A673 (cell line): ENCODE data around the gene DNMT3B. TPM values are rescaled to one million over a fixed set of nuclear protein-coding genes. Genes with fewer than 3 reads are reported as not detected.

Source experiments
- BruUV-seq: library from RNA; stranded (reverse); fragments of 400-500 nt; replicated peaks from 2 replicates; lab custom pipeline; 2021; lab: Mats Ljungman, UMichigan
- CTCF ChIA-PET: fragments of 300-600 bp; sonication (Branson Sonifier 250); formaldehyde crosslinking; loops from one replicate; lab custom pipeline; 2022; ENCODE audit warnings: antibody characterized with exemption; lab: Charles Lee
- POLR2A ChIA-PET: fragments of 300-600 bp; sonication (Branson Sonifier 250); formaldehyde crosslinking; loops from one replicate; lab custom pipeline; 2022; ENCODE audit warnings: antibody characterized with exemption; ENCODE audit not compliant: low non-redundant PET; lab: Charles Lee
- DNase-seq: peaks from one replicate; pipeline ENCODE4 v3.0.0-alpha.2; 2015; ENCODE audit warnings: low spot score
- H3K27ac ChIP-seq: fragments of 200-600 bp; sonication (generic); 2 replicates; pipeline ENCODE4 v1.5.1; 2016; ENCODE audit warnings: mixed run types, low read depth, mild to moderate bottlenecking, mixed read lengths, antibody characterized with exemption, low read length; ENCODE audit not compliant: poor library complexity, severe bottlenecking
- H3K27me3 ChIP-seq: fragments of 200-600 bp; sonication (generic); replicated peaks from 2 replicates; pipeline ENCODE4 v1.6.1; 2017; ENCODE audit warnings: mixed run types, low read depth, mild to moderate bottlenecking, mixed read lengths, antibody characterized with exemption, low read length; ENCODE audit not compliant: insufficient read depth, poor library complexity
- H3K36me3 ChIP-seq: fragments of 200-600 bp; sonication (generic); 2 replicates; pipeline ENCODE4 v1.6.1; 2016; ENCODE audit warnings: mixed run types, mild to moderate bottlenecking, mixed read lengths, antibody characterized with exemption, low read length; ENCODE audit not compliant: insufficient read depth, poor library complexity, severe bottlenecking
- H3K4me1 ChIP-seq: fragments of 200-600 bp; sonication (generic); 2 replicates; pipeline ENCODE4 v1.6.1; 2017; ENCODE audit warnings: mixed run types, mild to moderate bottlenecking, mixed read lengths, antibody characterized with exemption, low read length; ENCODE audit not compliant: insufficient read depth, poor library complexity, severe bottlenecking
- H3K4me3 ChIP-seq: fragments of 200-600 bp; sonication (generic); 2 replicates; pipeline ENCODE4 v1.5.1; 2016; ENCODE audit warnings: low read depth, mixed run types, mild to moderate bottlenecking, mixed read lengths, low read length; ENCODE audit not compliant: poor library complexity, severe bottlenecking
- H3K9me3 ChIP-seq: fragments of 200-600 bp; sonication (generic); 2 replicates; pipeline ENCODE4 v1.6.1; 2016; ENCODE audit warnings: mixed run types, low read depth, mild to moderate bottlenecking, mixed read lengths, antibody characterized with exemption, low read length; ENCODE audit not compliant: poor library complexity, severe bottlenecking
- EZH2 ChIP-seq: fragments of 200-600 bp; sonication (generic); IDR thresholded peaks from 2 replicates; pipeline ENCODE4 v1.6.1; 2017; ENCODE audit warnings: borderline replicate concordance, low read depth, mild to moderate bottlenecking, mixed read lengths, antibody characterized with exemption, low read length; ENCODE audit not compliant: poor library complexity, severe bottlenecking
- intact Hi-C: fragments of 100-400 bp; cut with micrococcal nuclease; formaldehyde crosslinking; loops from one replicate; pipeline ENCODE4 v1.10.0; 2022; ENCODE audit not compliant: unreplicated experiment
- total RNA-seq: library from RNA; stranded (reverse); gene quantifications from 2 replicates; pipeline ENCODE4 v1.2.3, GENCODE V29; 2021
- TF ChIP-seq, protein P1 (sequence below): fragments of 300-800, 200-600 bp; sonication (generic); conservative IDR thresholded peaks from 2 replicates; pipeline ENCODE4 v1.5.1; 2017; ENCODE audit warnings: low read depth, mild to moderate bottlenecking, antibody characterized with exemption, low read length, moderate library complexity, mixed read lengths

DNMT3B gene
- total RNA-seq, 1 experiment from 2014 or later, result 3.8 TPM

DNA sequence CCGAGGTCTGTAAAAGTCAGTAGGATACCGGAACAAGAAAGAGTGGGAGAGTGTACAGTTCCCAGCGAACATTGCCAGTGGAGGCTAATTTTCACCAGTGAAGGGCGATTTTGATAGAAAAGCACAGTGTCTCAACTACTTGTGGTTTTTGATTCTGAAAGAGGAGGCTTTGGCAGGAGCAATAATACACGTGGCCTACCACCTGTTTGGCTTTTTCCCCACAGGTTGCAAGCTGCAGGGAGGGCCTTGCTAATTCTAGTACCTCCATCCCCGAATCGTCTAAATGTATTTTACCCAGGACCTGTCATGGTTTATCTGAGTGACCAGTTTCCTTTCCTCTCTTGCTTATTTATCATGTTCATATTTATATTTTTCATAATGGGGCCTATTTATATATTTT, 93.2 kb downstream of the DNMT3B start:
- POLR2A ChIA-PET, result interaction anchor here (0.6 kb wide), 1 partner anchor 1036 kb away, joined by 7 read pairs; no protein-coding TSS in a partner anchor

DNA sequence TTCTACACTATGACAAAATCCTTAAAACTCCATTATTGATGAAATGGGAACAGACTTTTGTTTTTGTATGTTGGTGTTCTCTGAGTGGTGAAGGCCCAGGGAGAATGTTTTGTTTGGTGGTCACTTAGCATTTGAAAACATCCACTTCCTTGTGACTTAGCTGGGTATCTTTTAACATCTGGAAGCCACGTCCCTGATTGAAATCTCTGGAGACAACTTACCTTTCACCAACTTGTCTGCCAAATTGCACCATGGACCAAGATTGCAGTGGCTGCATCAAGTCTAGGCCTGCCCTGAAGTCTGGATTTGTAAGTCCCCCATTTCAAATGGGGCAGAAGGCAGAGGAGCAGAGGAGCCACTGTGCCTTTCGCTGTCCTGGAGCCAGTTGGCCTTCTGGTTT, 96.0 kb downstream of the DNMT3B start:
- BruUV-seq, result TSS peak; percentile 8
- no peak overlapping the region for H3K4me3 ChIP-seq
- DNase-seq, result no peak
- ChIA-PET POLR2A (no interaction called here), CTCF (no interaction called here)
- H3K36me3 ChIP-seq, result peaks cover 8% of the 10 kb centered on the region
- H3K4me1 ChIP-seq, result no peaks in the 10 kb centered on the region
- no peaks in the 10 kb centered on the region for H3K27me3 ChIP-seq
- H3K9me3 ChIP-seq, result no peaks in the 10 kb centered on the region
- intact Hi-C loops, result loop anchor here (5.0 kb wide), 1 partner anchor 36 kb away; no protein-coding TSS in a partner anchor
- TF ChIP-seq EZH2, result no peak
- TF ChIP-seq, protein P1, sequence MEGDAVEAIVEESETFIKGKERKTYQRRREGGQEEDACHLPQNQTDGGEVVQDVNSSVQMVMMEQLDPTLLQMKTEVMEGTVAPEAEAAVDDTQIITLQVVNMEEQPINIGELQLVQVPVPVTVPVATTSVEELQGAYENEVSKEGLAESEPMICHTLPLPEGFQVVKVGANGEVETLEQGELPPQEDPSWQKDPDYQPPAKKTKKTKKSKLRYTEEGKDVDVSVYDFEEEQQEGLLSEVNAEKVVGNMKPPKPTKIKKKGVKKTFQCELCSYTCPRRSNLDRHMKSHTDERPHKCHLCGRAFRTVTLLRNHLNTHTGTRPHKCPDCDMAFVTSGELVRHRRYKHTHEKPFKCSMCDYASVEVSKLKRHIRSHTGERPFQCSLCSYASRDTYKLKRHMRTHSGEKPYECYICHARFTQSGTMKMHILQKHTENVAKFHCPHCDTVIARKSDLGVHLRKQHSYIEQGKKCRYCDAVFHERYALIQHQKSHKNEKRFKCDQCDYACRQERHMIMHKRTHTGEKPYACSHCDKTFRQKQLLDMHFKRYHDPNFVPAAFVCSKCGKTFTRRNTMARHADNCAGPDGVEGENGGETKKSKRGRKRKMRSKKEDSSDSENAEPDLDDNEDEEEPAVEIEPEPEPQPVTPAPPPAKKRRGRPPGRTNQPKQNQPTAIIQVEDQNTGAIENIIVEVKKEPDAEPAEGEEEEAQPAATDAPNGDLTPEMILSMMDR, result no peak
- H3K27ac ChIP-seq, result no peak overlapping the region

More for the DNA sequence above, 93.2 kb downstream of the DNMT3B start:
- no peak overlapping the region for H3K27ac ChIP-seq
- H3K4me3 ChIP-seq, result no peak overlapping the region
- no peaks in the 10 kb centered on the region for H3K27me3 ChIP-seq
- intact Hi-C loops, result loop anchor here (5.0 kb wide), 1 partner anchor 33 kb away; no protein-coding TSS in a partner anchor
- H3K9me3 ChIP-seq, result no peaks in the 10 kb centered on the region
- H3K36me3 ChIP-seq, result peaks cover 18% of the 10 kb centered on the region
- no peak for TF ChIP-seq EZH2
- TF ChIP-seq, protein P1, result no peak
- no TSS peak for BruUV-seq
- CTCF ChIA-PET, result no interaction called here
- DNase-seq, result no peak
- no peaks in the 10 kb centered on the region for H3K4me1 ChIP-seq

Other genes with a start within 250 kb of the DNMT3B start
- 1.4 and 3.2 TPM in 2 replicates for gene NOL4L, start 177.1 kb upstream of the DNMT3B start, total RNA-seq
- gene C20orf203, start 88.4 kb upstream of the DNMT3B start, total RNA-seq, result not detected in 2 replicates
- gene COMMD7, start 18.9 kb upstream of the DNMT3B start, total RNA-seq, result 20.0 and 23.5 TPM in 2 replicates
- 183 and 201 TPM in 2 replicates for gene MAPRE1, start 57.6 kb downstream of the DNMT3B start, total RNA-seq
- gene EFCAB8, start 96.5 kb downstream of the DNMT3B start, total RNA-seq, result 0.13 TPM in 1 of 2 replicates, not detected in the other
- not detected in 2 replicates for gene SUN5, start 242.0 kb downstream of the DNMT3B start, total RNA-seq
- not detected in 2 replicates for gene BPIFB2, start 245.3 kb downstream of the DNMT3B start, total RNA-seq